Prostate gland (tissue), 2 donors: ENCODE data around the gene UBE2C. TPM values are rescaled to one million over a fixed set of nuclear protein-coding genes. Genes with fewer than 3 reads are reported as not detected.
"Not testable (repeated sequence)": the region's sequence is repeated elsewhere in the genome, so short reads cannot be mapped to it uniquely, and the experiment has no call there.

Experiments used
- DNase-seq: peaks from one replicate; pipeline ENCODE4 v3.0.0-alpha.2; 2019; ENCODE audit warnings: low spot score
- H3K27ac ChIP-seq, 2 donors: fragments of 200-600 bp; sonication (generic); 2 replicates each; pipeline ENCODE4 v1.5.1; 2017 to 2019
- H3K27me3 ChIP-seq: fragments of 200-600 bp; sonication (generic); replicated peaks from 2 replicates; pipeline ENCODE4 v1.5.1; 2019; ENCODE audit not compliant: insufficient read depth
- H3K36me3 ChIP-seq, 2 donors: fragments of 200-600 bp; sonication (generic); 1 replicate in 1 of 2; 2 replicates in 1 of 2; pipeline versions ENCODE4 v1.5.1 to v1.8.1; 2017 to 2019
- H3K4me1 ChIP-seq: fragments of 200-600 bp; sonication (generic); replicated peaks from 2 replicates; pipeline ENCODE4 v1.5.1; 2019
- H3K4me3 ChIP-seq, 2 donors: fragments of 200-600 bp; sonication (generic); 2 replicates each; pipeline ENCODE4 v1.5.1; 2017 to 2019
- H3K9me3 ChIP-seq: fragments of 200-600 bp; sonication (generic); 2 replicates; pipeline ENCODE4 v1.5.1; 2017
- POLR2A ChIP-seq: fragments of 450-650 bp; IDR thresholded peaks from one replicate; pipeline ENCODE4 v1.6.1; 2016; ENCODE audit warnings: antibody characterized with exemption, mild to moderate bottlenecking
- POLR2AphosphoS5 ChIP-seq: sonication (generic); formaldehyde crosslinking; IDR thresholded peaks from one replicate; pipeline ENCODE4 v1.6.1; 2017; ENCODE audit warnings: antibody characterized with exemption
- WGBS: methylation state at CpG from one replicate; pipeline ENCODE4 v1.1.5; 2018; 5-methylcytosine and 5-hydroxymethylcytosine counted together
- intact Hi-C: fragments of 100-400 bp; cut with DNase I; formaldehyde crosslinking; loops from one replicate; pipeline ENCODE4 v1.14.2; 2022
- total RNA-seq, 2 donors: library from RNA; depleted of rRNA; stranded (reverse); fragments of >200 nt; gene quantifications; one replicate each; pipeline ENCODE4 v1.1.0, GENCODE V29; 2016
- TF ChIP-seq, protein P1 (sequence below), 4 experiments: fragments of 200-600 bp in 2 of 4; fragments of 450-650 bp in 2 of 4; sonication (generic) in 2 of 4; IDR thresholded peaks; 1 replicate in 3 of 4; 2 replicates in 1 of 4; pipeline ENCODE4 v1.5.1; 2016 to 2019; ENCODE audit warnings: antibody characterized with exemption in 4 of 4, mild to moderate bottlenecking in 2 of 4, moderate library complexity in 2 of 4

The UBE2C gene
- total RNA-seq, 2 donors from 2014 or later = 2.2 to 10.9 TPM

GRCh38 chr20:45783656-45784294 lies 28.7 kb upstream of the UBE2C start:
- Histone ChIP-seq H3K4me1 (no peaks in the 10 kb centered on the region), H3K27ac (peak overlapping the region; percentile 7 to 11), H3K27me3 (no peaks in the 10 kb centered on the region), H3K36me3 (no peaks in the 10 kb centered on the region), H3K4me3 (no peak overlapping the region), H3K9me3 (no peaks in the 10 kb centered on the region)
- WGBS = 46% methylated on average over 6 of the region's 6 CpGs
- TF ChIP-seq POLR2A (no peak), POLR2AphosphoS5 (no peak)
- TF ChIP-seq, protein P1, sequence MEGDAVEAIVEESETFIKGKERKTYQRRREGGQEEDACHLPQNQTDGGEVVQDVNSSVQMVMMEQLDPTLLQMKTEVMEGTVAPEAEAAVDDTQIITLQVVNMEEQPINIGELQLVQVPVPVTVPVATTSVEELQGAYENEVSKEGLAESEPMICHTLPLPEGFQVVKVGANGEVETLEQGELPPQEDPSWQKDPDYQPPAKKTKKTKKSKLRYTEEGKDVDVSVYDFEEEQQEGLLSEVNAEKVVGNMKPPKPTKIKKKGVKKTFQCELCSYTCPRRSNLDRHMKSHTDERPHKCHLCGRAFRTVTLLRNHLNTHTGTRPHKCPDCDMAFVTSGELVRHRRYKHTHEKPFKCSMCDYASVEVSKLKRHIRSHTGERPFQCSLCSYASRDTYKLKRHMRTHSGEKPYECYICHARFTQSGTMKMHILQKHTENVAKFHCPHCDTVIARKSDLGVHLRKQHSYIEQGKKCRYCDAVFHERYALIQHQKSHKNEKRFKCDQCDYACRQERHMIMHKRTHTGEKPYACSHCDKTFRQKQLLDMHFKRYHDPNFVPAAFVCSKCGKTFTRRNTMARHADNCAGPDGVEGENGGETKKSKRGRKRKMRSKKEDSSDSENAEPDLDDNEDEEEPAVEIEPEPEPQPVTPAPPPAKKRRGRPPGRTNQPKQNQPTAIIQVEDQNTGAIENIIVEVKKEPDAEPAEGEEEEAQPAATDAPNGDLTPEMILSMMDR (IDR thresholded peaks at IDR 0.05) = no peak
- intact Hi-C loops = no loop called here
- DNase-seq = peak; percentile 46

GRCh38 chr20:45788351-45788750 lies 24.1 kb upstream of the UBE2C start:
- Histone ChIP-seq H3K27ac (no peak overlapping the region), H3K27me3 (no peaks in the 10 kb centered on the region), H3K36me3 (no peaks in the 10 kb centered on the region), H3K9me3 (no peaks in the 10 kb centered on the region), H3K4me3 (no peak overlapping the region), H3K4me1 (no peaks in the 10 kb centered on the region)
- intact Hi-C loops = no loop called here
- no peak for DNase-seq
- WGBS = 68% methylated on average over 3 of the region's 3 CpGs
- TF ChIP-seq POLR2AphosphoS5 (no peak), POLR2A (no peak)
- TF ChIP-seq, protein P1 (IDR thresholded peaks at IDR 0.05) = no peak

GRCh38 chr20:45792317-45793118 lies 19.9 kb upstream of the UBE2C start:
- Histone ChIP-seq H3K36me3 (peaks cover 0 to 8% of the 10 kb centered on the region in 2 donors), H3K27ac (peak overlapping the region; percentile 76 to 79), H3K9me3 (no peaks in the 10 kb centered on the region), H3K27me3 (no peaks in the 10 kb centered on the region), H3K4me3 (peak overlapping the region; percentile 69 to 76), H3K4me1 (no peaks in the 10 kb centered on the region)
- intact Hi-C loops = no loop called here
- WGBS = 25% methylated on average over 19 of the region's 19 CpGs
- DNase-seq = no peak
- TF ChIP-seq POLR2A = no peak
- TF ChIP-seq POLR2AphosphoS5 = no peak
- TF ChIP-seq, protein P1 (IDR thresholded peaks at IDR 0.05) = no peak

DNA sequence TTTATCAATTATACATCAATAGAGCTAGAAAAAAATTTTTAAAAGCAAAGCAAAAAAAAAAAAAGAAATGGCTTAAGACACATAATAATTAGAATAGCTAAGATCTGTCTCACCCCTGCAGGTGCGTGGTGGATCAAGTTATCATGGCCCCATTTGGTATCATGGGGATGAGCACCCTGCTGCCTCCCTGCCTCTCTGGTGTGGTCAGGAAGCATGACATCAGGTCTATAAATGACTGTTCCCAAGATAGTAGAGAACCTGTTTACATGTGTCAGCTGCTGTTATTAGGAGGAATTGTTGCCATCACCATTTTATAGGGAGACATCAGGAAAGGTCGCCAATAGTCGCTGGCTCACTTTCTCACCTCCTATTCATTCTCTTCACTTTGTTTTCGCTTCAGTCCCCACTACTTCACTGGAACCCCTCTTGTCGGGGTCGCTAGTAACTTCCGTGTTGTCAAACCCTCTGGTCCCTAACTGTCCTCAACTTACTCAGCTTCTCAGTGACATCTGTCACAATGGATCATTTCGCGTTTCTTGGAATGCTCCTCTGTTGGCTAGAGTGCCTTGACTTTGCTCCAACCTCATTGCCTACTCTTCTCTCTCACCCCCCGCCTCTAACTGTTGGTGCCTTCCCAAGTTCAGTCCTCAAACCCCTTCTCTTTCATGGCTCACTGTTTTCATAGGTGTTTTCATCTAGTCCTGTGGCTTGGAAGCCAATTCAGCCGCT lies 15.9 kb upstream of the UBE2C start:
- no peak for TF ChIP-seq POLR2AphosphoS5
- TF ChIP-seq, protein P1 (IDR thresholded peaks at IDR 0.05) = no peak
- TF ChIP-seq POLR2A = no peak
- Histone ChIP-seq H3K4me3 (no peak overlapping the region), H3K9me3 (no peaks in the 10 kb centered on the region), H3K27me3 (no peaks in the 10 kb centered on the region), H3K36me3 (peaks cover 0 to 9% of the 10 kb centered on the region in 2 donors), H3K4me1 (no peaks in the 10 kb centered on the region), H3K27ac (no peak overlapping the region)
- WGBS = 95% methylated on average over 11 of the region's 11 CpGs
- no peak for DNase-seq
- intact Hi-C loops = no loop called here

- peaks cover 0 to 15% of the 10 kb centered on the region in 2 donors for H3K36me3 ChIP-seq
- H3K27ac ChIP-seq, H3K4me1 ChIP-seq, H3K9me3 ChIP-seq, intact Hi-C loops, H3K4me3 ChIP-seq, H3K27me3 ChIP-seq, DNase-seq: not testable (repeated sequence)
- no CpG with 5 or more reads among the region's 1 CpG for WGBS
These were observed 14.9 kb upstream of the UBE2C start for GRCh38 chr20:45797510-45797909.

- H3K4me1 ChIP-seq, H3K9me3 ChIP-seq, H3K27ac ChIP-seq, H3K4me3 ChIP-seq, H3K27me3 ChIP-seq, DNase-seq, intact Hi-C loops: not testable (repeated sequence)
- WGBS = 100% methylated on average over 3 of the region's 3 CpGs
- H3K36me3 ChIP-seq = peaks cover 0 to 15% of the 10 kb centered on the region in 2 donors
These were observed 14.5 kb upstream of the UBE2C start for GRCh38 chr20:45797955-45798354.
